OCI-LY3 (cell line): Measurements from ENCODE around the gene SETBP1.

ENCODE experiments used
- EZH2phosphoT487 ChIP-seq: fragments of 200-600 bp; shearing (Covaris generic); IDR thresholded peaks from 2 replicates; pipeline ENCODE4 v1.6.1; 2018; ENCODE audit warnings: antibody characterized with exemption, mixed run types, low read depth
- TF ChIP-seq, protein P1 (sequence below): fragments of 200-600, 300-600 bp; sonication (generic); IDR thresholded peaks from 2 replicates; pipeline ENCODE4 v1.5.1; 2014; ENCODE audit warnings: antibody characterized with exemption, low read length, low read depth

- TF ChIP-seq, protein P1, sequence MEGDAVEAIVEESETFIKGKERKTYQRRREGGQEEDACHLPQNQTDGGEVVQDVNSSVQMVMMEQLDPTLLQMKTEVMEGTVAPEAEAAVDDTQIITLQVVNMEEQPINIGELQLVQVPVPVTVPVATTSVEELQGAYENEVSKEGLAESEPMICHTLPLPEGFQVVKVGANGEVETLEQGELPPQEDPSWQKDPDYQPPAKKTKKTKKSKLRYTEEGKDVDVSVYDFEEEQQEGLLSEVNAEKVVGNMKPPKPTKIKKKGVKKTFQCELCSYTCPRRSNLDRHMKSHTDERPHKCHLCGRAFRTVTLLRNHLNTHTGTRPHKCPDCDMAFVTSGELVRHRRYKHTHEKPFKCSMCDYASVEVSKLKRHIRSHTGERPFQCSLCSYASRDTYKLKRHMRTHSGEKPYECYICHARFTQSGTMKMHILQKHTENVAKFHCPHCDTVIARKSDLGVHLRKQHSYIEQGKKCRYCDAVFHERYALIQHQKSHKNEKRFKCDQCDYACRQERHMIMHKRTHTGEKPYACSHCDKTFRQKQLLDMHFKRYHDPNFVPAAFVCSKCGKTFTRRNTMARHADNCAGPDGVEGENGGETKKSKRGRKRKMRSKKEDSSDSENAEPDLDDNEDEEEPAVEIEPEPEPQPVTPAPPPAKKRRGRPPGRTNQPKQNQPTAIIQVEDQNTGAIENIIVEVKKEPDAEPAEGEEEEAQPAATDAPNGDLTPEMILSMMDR: no peak
- no peak for TF ChIP-seq EZH2phosphoT487
These were observed 53.2 kb downstream of the SETBP1 start for GRCh38 chr18:44733754-44734465.
